Stomach (tissue), 9 donors: ENCODE results near the gene CDH23. TPM values are rescaled to one million over a fixed set of nuclear protein-coding genes. Genes with fewer than 3 reads are reported as not detected.

Experiments
- DNase-seq, 2 donors: peaks; one replicate each; pipeline versions ENCODE4 v3.0.0 to v3.0.0-alpha.2; 2013 to 2019
- H3K27ac ChIP-seq, 5 donors: fragments of 200-600 bp in 4 of 5; sonication (generic) in 4 of 5; one replicate each; pipeline ENCODE4 v1.5.1; 2013 to 2019; ENCODE audit warnings: mild to moderate bottlenecking in 1 of 5, moderate library complexity in 1 of 5
- H3K27me3 ChIP-seq, 3 donors: fragments of 200-600 bp; sonication (generic); one replicate each; pipeline ENCODE4 v1.5.1; 2017 to 2019; ENCODE audit warnings: mixed run types in 1 of 3
- H3K36me3 ChIP-seq, 4 donors: fragments of 200-600 bp; sonication (generic); 1 replicate in 3 of 4; 2 replicates in 1 of 4; pipeline ENCODE4 v1.5.1; 2016 to 2019
- H3K4me1 ChIP-seq, 4 donors: fragments of 200-600 bp; sonication (generic); one replicate each; pipeline ENCODE4 v1.5.1; 2016 to 2019
- H3K4me3 ChIP-seq, 4 donors: fragments of 200-600 bp; sonication (generic) in 3 of 4; one replicate each; pipeline ENCODE4 v1.5.1; 2016 to 2019; ENCODE audit warnings: mild to moderate bottlenecking in 1 of 4
- H3K9me3 ChIP-seq, 4 donors: fragments of 200-600 bp; sonication (generic); one replicate each; pipeline ENCODE4 v1.5.1; 2016 to 2019
- EP300 ChIP-seq: sonication (generic); formaldehyde crosslinking; IDR thresholded peaks from one replicate; pipeline ENCODE4 v1.6.1; 2017; ENCODE audit warnings: antibody characterized with exemption
- POLR2A ChIP-seq, 4 donors: fragments of 450-650 bp; IDR thresholded peaks; one replicate each; pipeline ENCODE4 v1.6.1; 2016; ENCODE audit warnings: antibody characterized with exemption in 4 of 4, control low read depth in 2 of 4, mild to moderate bottlenecking in 1 of 4, moderate library complexity in 1 of 4
- POLR2AphosphoS5 ChIP-seq, 3 donors: sonication (generic); formaldehyde crosslinking; IDR thresholded peaks; one replicate each; pipeline ENCODE4 v1.6.1; 2016; ENCODE audit warnings: antibody characterized with exemption in 3 of 3
- WGBS, 5 donors: extraction: QIAGEN DNeasy Blood & Tissue Kit in 3 of 5; methylation state at CpG; one replicate each; pipeline versions ENCODE4 v1.1.5 to v1.1.7; 2013 to 2018; 5-methylcytosine and 5-hydroxymethylcytosine counted together
- intact Hi-C: fragments of 100-400 bp; cut with DNase I; formaldehyde crosslinking; loops from one replicate; pipeline ENCODE4 v1.15.1; 2023; ENCODE audit warnings: low total_unique reads
- polyA plus RNA-seq, 3 donors: library from polyadenylated mRNA; stranded (reverse); fragments of 200-250 nt; gene quantifications; one replicate each; pipeline ENCODE4 v1.2.3, GENCODE V29; 2013
- total RNA-seq, 5 donors: library from RNA; depleted of rRNA; stranded (reverse); fragments of >200 nt; gene quantifications; one replicate each; pipeline versions ENCODE4 v1.1.0 to v1.2.3, GENCODE V29; 2014 to 2016
- TF ChIP-seq, protein P1 (sequence below), 7 experiments: fragments of 450-650 bp in 4 of 7; fragments of 200-600 bp in 3 of 7; sonication (generic) in 3 of 7; IDR thresholded peaks; one replicate each; pipeline ENCODE4 v1.5.1; 2016 to 2019; ENCODE audit warnings: antibody characterized with exemption in 7 of 7, control low read depth in 2 of 7, mild to moderate bottlenecking in 1 of 7
- donor health status: healthy with polysubstance abuse.
- donor health status: Bipolar disorder and iron deficiency.
- donor health status: healthy.

The CDH23 gene
- total and polyA plus RNA-seq, 8 donors, result 0.31 to 8.2 (median 2.2) TPM

DNA sequence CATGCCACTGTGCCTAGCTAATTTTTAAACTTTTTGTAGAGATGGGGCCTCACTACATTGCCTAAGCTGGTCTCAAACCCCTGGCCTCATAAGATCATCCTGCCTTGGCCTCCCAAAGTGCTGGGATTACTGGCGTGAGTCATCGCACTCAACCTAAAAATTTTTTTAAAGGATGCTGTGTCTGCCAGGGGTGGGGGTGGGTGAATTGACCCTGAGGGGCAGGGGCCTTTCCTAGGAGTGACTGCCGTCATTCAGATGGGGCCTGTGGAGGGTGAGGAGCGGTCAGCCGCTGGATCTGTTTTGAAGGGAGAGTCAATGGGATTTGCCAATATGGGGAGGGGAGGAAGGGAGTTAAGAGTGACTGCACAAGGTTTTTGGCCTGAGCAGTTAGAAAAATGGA lies 233.4 kb downstream of the CDH23 start:
- WGBS, 5 donors, result 94 to 98% (median 96%) methylated on average over 5 of the region's 5 CpGs
- no peak overlapping the region for H3K27ac ChIP-seq
- peaks cover 0 to 15% (median 4%) of the 10 kb centered on the region in 4 donors for H3K4me1 ChIP-seq
- no peak for DNase-seq
- intact Hi-C loops, result no loop called here
- peaks cover 0 to 10% (median 8%) of the 10 kb centered on the region in 3 donors for H3K27me3 ChIP-seq
- no peak for TF ChIP-seq POLR2AphosphoS5 (IDR thresholded peaks at IDR 0.05)
- no peaks in the 10 kb centered on the region for H3K36me3 ChIP-seq
- no peaks in the 10 kb centered on the region for H3K9me3 ChIP-seq
- no peak overlapping the region for H3K4me3 ChIP-seq

DNA sequence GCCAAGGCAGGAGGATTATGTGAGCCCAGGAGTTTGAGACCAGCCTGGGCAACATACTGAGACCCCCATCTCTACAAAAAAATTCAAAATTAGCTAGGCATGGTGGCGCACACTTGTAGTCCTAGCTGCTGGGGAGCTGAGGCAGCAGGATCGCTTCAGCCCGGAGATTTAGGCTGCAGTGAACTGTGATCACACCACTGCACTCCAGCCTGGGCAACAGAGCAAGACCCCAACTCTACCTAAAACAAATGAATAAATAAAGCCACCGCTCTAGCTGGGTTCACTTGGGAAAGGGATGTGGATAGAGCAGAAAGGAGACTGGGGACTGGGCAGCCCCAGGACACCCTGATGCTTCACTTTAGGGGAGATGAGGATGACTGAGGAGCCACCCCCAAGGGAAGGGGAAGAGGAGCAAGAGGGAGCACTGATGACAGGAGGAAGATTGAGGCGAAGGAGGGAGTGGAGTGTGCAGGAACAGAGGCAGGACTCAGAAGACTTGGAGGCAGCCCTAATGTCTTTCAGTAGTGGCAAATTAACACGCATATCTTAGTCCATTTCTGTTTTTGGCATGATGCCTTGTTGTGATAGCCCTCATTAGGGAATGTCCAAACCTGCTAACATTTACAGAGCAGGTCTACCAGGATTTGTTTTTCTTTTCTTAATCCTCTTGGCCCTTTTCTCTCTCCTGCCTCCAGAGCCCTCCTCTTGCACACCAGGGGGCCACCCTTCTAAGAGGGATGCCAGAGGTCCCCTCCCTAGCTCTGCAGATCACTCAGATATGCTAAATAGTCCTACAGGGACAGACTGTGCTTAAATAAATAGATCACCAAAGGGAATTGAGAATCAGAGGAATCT lies 234.5 kb downstream of the CDH23 start:
- no peaks in the 10 kb centered on the region for H3K36me3 ChIP-seq
- peaks cover 0 to 19% (median 8%) of the 10 kb centered on the region in 4 donors for H3K4me1 ChIP-seq
- H3K27me3 ChIP-seq, result peaks cover 0 to 10% (median 8%) of the 10 kb centered on the region in 3 donors
- no peaks in the 10 kb centered on the region for H3K9me3 ChIP-seq
- no peak overlapping the region for H3K27ac ChIP-seq
- TF ChIP-seq, protein P1, sequence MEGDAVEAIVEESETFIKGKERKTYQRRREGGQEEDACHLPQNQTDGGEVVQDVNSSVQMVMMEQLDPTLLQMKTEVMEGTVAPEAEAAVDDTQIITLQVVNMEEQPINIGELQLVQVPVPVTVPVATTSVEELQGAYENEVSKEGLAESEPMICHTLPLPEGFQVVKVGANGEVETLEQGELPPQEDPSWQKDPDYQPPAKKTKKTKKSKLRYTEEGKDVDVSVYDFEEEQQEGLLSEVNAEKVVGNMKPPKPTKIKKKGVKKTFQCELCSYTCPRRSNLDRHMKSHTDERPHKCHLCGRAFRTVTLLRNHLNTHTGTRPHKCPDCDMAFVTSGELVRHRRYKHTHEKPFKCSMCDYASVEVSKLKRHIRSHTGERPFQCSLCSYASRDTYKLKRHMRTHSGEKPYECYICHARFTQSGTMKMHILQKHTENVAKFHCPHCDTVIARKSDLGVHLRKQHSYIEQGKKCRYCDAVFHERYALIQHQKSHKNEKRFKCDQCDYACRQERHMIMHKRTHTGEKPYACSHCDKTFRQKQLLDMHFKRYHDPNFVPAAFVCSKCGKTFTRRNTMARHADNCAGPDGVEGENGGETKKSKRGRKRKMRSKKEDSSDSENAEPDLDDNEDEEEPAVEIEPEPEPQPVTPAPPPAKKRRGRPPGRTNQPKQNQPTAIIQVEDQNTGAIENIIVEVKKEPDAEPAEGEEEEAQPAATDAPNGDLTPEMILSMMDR (IDR thresholded peaks at IDR 0.05), result no peak
- TF ChIP-seq POLR2A (IDR thresholded peaks at IDR 0.05), result no peak
- no peak for TF ChIP-seq POLR2AphosphoS5 (IDR thresholded peaks at IDR 0.05)
- no peak for TF ChIP-seq EP300
- no peak for DNase-seq
- 77 to 86% (median 83%) methylated on average over 6 of the region's 6 CpGs for WGBS, 5 donors
- no peak overlapping the region for H3K4me3 ChIP-seq
- intact Hi-C loops, result no loop called here

DNA sequence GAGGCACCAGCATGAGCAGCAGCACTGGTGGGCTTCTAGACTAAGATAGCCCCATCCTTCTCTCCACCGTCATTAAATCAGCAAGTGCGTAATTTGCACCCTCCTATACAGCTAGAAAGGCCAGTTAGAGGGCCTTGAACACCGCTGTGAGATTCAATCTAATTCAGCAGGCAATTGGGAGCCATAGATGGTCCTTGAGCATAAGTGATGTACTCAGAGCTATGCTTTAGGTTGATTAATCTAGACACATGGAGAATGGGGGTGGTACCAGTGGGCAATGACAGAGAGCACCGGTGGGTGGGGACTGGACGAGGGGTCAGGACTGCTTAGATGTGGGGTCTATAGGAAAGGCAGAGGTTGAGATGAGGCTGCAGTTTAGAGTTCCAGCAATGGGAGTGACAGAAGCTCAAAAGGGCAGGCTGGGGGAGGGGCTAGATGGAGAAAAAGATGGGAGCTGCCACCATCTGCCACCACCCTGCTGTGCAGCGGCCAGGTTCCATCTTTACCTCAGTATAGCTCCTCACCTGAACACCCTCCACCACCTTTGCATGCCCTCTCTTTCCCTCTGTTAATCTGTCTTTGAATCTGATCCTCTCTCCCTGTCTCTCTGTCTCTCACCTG lies 235.6 kb downstream of the CDH23 start:
- intact Hi-C loops, result no loop called here
- Histone ChIP-seq H3K4me3 (no peak overlapping the region), H3K4me1 (peaks cover 0 to 22% (median 8%) of the 10 kb centered on the region in 4 donors), H3K27ac (no peak overlapping the region), H3K27me3 (peaks cover 0 to 10% (median 8%) of the 10 kb centered on the region in 3 donors), H3K36me3 (no peaks in the 10 kb centered on the region), H3K9me3 (no peaks in the 10 kb centered on the region)
- DNase-seq, result no peak
- TF ChIP-seq, protein P1 (IDR thresholded peaks at IDR 0.05), result no peak
- 88 to 93% (median 90%) methylated on average over 6 of the region's 6 CpGs for WGBS, 5 donors

DNA sequence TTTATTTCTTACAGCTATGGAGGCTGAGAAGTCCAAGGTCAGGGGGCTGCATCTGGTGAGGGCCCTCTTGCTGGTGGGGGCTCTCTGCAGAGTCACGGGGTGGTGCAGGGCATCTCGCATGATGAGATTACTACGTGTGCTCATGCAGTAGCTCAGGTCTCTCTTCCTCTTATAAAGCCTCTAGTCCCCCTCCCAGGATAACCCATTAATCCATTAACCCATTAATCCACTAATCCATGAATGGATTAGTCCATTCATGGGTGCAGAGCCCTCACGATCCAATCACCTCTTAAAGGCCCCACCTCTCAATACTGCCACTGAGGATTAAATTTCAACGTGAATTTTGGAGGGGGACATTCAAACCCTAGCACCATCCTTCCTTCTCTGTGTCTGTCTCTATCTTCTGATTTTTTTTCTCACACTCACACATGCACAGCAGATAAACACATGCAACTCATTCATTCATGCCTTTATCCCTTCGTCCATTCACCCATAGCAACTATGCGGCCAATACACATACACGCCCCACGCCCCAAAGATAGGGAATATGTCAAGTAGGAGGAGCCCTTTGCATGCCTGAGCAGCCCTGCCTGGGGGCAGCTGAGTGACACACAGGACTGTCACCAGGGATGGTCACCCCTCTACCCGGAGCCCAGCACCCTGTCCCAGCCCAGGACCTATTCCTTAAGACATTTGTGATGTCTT lies 236.3 kb downstream of the CDH23 start:
- no peak for TF ChIP-seq POLR2AphosphoS5 (IDR thresholded peaks at IDR 0.05)
- peak in 1 of 2 donors; percentile 43 for DNase-seq
- no peaks in the 10 kb centered on the region for H3K9me3 ChIP-seq
- peaks cover 0 to 29% (median 10%) of the 10 kb centered on the region in 4 donors for H3K4me1 ChIP-seq
- no peak overlapping the region for H3K4me3 ChIP-seq
- H3K36me3 ChIP-seq, result no peaks in the 10 kb centered on the region
- intact Hi-C loops, result no loop called here
- WGBS, 5 donors, result 73 to 84% (median 80%) methylated on average over 10 of the region's 10 CpGs
- no peak overlapping the region for H3K27ac ChIP-seq
- H3K27me3 ChIP-seq, result peaks cover 0 to 5% (median 1%) of the 10 kb centered on the region in 3 donors

DNA sequence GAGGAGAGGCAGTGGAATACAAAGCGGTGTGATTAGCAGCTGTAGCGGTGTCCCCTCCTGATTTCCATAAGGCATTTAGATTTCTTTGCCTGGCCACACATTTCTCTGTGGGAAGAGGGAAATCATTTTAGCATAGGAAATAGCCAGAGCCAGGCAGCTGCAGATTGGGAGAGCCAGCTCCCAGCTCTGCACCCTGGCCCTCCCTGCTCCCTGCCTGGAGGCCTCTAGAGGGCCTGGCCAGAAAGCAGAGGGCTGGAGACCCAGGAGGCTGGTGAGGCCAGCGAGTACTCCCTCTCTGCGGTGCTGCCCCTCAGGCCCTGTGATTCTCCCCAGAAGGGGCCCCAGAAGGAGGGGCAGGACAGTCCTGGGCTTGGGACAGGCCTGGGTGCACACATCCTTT lies 237.2 kb downstream of the CDH23 start:
- Histone ChIP-seq H3K9me3 (no peaks in the 10 kb centered on the region), H3K4me1 (peaks cover 4 to 38% (median 18%) of the 10 kb centered on the region in 4 donors), H3K27ac (no peak overlapping the region), H3K4me3 (no peak overlapping the region), H3K27me3 (peaks cover 0 to 2% (median 0%) of the 10 kb centered on the region in 3 donors), H3K36me3 (no peaks in the 10 kb centered on the region)
- no peak for DNase-seq
- intact Hi-C loops, result no loop called here
- TF ChIP-seq, protein P1 (IDR thresholded peaks at IDR 0.05), result no peak
- TF ChIP-seq POLR2A (IDR thresholded peaks at IDR 0.05) (no peak), EP300 (no peak), POLR2AphosphoS5 (IDR thresholded peaks at IDR 0.05) (no peak)
- WGBS, 5 donors, result 83 to 96% (median 94%) methylated on average over 3 to 4 of the region's 4 CpGs
